Smooth muscle cell (in vitro differentiated cells): ENCODE results near the gene NAV2. TPM values are rescaled to one million over a fixed set of nuclear protein-coding genes. Genes with fewer than 3 reads are reported as not detected.

Experiments
- DNase-seq: peaks from one replicate; lab custom pipeline; 2025; ENCODE audit not compliant: unreplicated experiment; lab: John Stamatoyannopoulos, UW
- H2AFZ ChIP-seq: fragments of 200-600 bp; sonication (generic); 2 replicates; pipeline ENCODE4 v1.6.0; 2016; ENCODE audit warnings: antibody characterized with exemption, low read depth, mild to moderate bottlenecking
- H3F3A ChIP-seq: fragments of 200-600 bp; sonication (generic); 2 replicates; pipeline ENCODE4 v1.6.0; 2017; ENCODE audit warnings: antibody characterized with exemption, low read depth
- H3K27ac ChIP-seq: fragments of 200-600 bp; sonication (generic); 2 replicates; pipeline ENCODE4 v1.5.1; 2016; ENCODE audit warnings: low read depth, mild to moderate bottlenecking
- H3K27me3 ChIP-seq: fragments of 200-600 bp; sonication (generic); 2 replicates; pipeline ENCODE4 v1.6.1; 2016; ENCODE audit warnings: low read depth, mild to moderate bottlenecking
- H3K36me3 ChIP-seq: fragments of 200-600 bp; sonication (generic); 2 replicates; pipeline ENCODE4 v1.5.1; 2016; ENCODE audit warnings: low read depth
- H3K4me1 ChIP-seq: fragments of 200-600 bp; sonication (generic); 2 replicates; pipeline ENCODE4 v1.5.1; 2016; ENCODE audit warnings: low read depth
- H3K4me2 ChIP-seq: fragments of 200-600 bp; sonication (generic); 2 replicates; pipeline ENCODE4 v1.6.0; 2016; ENCODE audit warnings: mild to moderate bottlenecking
- H3K4me3 ChIP-seq: fragments of 200-600 bp; sonication (generic); 2 replicates; pipeline ENCODE4 v1.5.1; 2016; ENCODE audit warnings: mild to moderate bottlenecking
- H3K79me2 ChIP-seq: fragments of 200-600 bp; sonication (generic); 2 replicates; pipeline ENCODE4 v1.6.0; 2016; ENCODE audit warnings: low read depth, mild to moderate bottlenecking
- H3K9ac ChIP-seq: fragments of 200-600 bp; sonication (generic); 2 replicates; pipeline ENCODE4 v1.6.0; 2016; ENCODE audit warnings: low read depth
- H3K9me3 ChIP-seq: fragments of 200-600 bp; sonication (generic); replicated peaks from 2 replicates; pipeline ENCODE4 v1.5.1; 2016; ENCODE audit warnings: low read depth
- H4K20me1 ChIP-seq: fragments of 200-600 bp; sonication (generic); 2 replicates; pipeline ENCODE4 v1.6.0; 2016; ENCODE audit warnings: low read depth
- CTCF ChIP-seq: fragments of 200-600 bp; sonication (generic); IDR thresholded peaks from 2 replicates; pipeline ENCODE4 v1.5.1; 2017; ENCODE audit warnings: borderline replicate concordance, mild to moderate bottlenecking, antibody characterized with exemption; ENCODE audit not compliant: insufficient read depth, poor library complexity, severe bottlenecking
- WGBS: methylation state at CpG from one replicate; pipeline ENCODE4 v1.1.7; 2016; ENCODE audit warnings: low lambda C conversion rate; 5-methylcytosine and 5-hydroxymethylcytosine counted together
- polyA plus RNA-seq: library from polyadenylated mRNA; unstranded; fragments of >200 nt; fragmentation: Nextera tagmentation; extraction: Ambion mirVana; gene quantifications from 2 replicates; pipeline ENCODE4 v1.2.1, GENCODE V29; 2016
- total RNA-seq: library from RNA; depleted of rRNA; stranded (reverse); fragments of >200 nt; gene quantifications from 2 replicates; pipeline ENCODE4 v1.2.3, GENCODE V29; 2014

The NAV2 gene
- total and polyA plus RNA-seq, 2 experiments from 2014 or later = 14.1 to 67.5 TPM

- no peak for DNase-seq
- no peaks in the 10 kb centered on the region for H3K27me3 ChIP-seq
- H3K4me1 ChIP-seq = no peaks in the 10 kb centered on the region
- H4K20me1 ChIP-seq = no peaks in the 10 kb centered on the region
- WGBS = 92% methylated on average over 2 of the region's 2 CpGs
- H3K79me2 ChIP-seq = peaks cover 4% of the 10 kb centered on the region
- H3K27ac ChIP-seq = peak overlapping the region; percentile 42
- peaks cover 8% of the 10 kb centered on the region for H3K36me3 ChIP-seq
- peaks cover 10% of the 10 kb centered on the region for H3F3A ChIP-seq
- H3K9ac ChIP-seq = no peak overlapping the region
- no peak for TF ChIP-seq CTCF
- no peak overlapping the region for H3K4me2 ChIP-seq
- no peak overlapping the region for H2AFZ ChIP-seq
- no peak overlapping the region for H3K4me3 ChIP-seq
- no peaks in the 10 kb centered on the region for H3K9me3 ChIP-seq
Measured at GRCh38 chr11:20065406-20065805, 352.8 kb downstream of the NAV2 start.

- H4K20me1 ChIP-seq = no peaks in the 10 kb centered on the region
- H3F3A ChIP-seq = peaks cover 10% of the 10 kb centered on the region
- H3K4me3 ChIP-seq = no peak overlapping the region
- H2AFZ ChIP-seq = no peak overlapping the region
- H3K9ac ChIP-seq = no peak overlapping the region
- no peaks in the 10 kb centered on the region for H3K27me3 ChIP-seq
- WGBS = 91% methylated on average over 5 of the region's 5 CpGs
- no peak overlapping the region for H3K27ac ChIP-seq
- peaks cover 16% of the 10 kb centered on the region for H3K36me3 ChIP-seq
- H3K9me3 ChIP-seq = no peaks in the 10 kb centered on the region
- DNase-seq = no peak
- no peak overlapping the region for H3K4me2 ChIP-seq
- H3K4me1 ChIP-seq = no peaks in the 10 kb centered on the region
- H3K79me2 ChIP-seq = peaks cover 8% of the 10 kb centered on the region
- TF ChIP-seq CTCF = no peak
Measured at GRCh38 chr11:20066013-20066782, 353.6 kb downstream of the NAV2 start.

GRCh38 chr11:20066783-20067156 is 354.1 kb downstream of the NAV2 start:
- no peak for DNase-seq
- peaks cover 17% of the 10 kb centered on the region for H3K36me3 ChIP-seq
- no peak overlapping the region for H3K9ac ChIP-seq
- H4K20me1 ChIP-seq = no peaks in the 10 kb centered on the region
- H2AFZ ChIP-seq = no peak overlapping the region
- WGBS = 89% methylated on average over 3 of the region's 3 CpGs
- peaks cover 13% of the 10 kb centered on the region for H3K79me2 ChIP-seq
- H3K27ac ChIP-seq = no peak overlapping the region
- H3K9me3 ChIP-seq = no peaks in the 10 kb centered on the region
- H3K4me2 ChIP-seq = no peak overlapping the region
- H3K4me3 ChIP-seq = no peak overlapping the region
- peaks cover 10% of the 10 kb centered on the region for H3F3A ChIP-seq
- no peaks in the 10 kb centered on the region for H3K27me3 ChIP-seq
- H3K4me1 ChIP-seq = no peaks in the 10 kb centered on the region
- TF ChIP-seq CTCF = no peak

- no peak overlapping the region for H3K9ac ChIP-seq
- H3K27ac ChIP-seq = no peak overlapping the region
- H3K4me2 ChIP-seq = no peak overlapping the region
- TF ChIP-seq CTCF = no peak
- H3F3A ChIP-seq = peaks cover 6% of the 10 kb centered on the region
- no peaks in the 10 kb centered on the region for H3K4me1 ChIP-seq
- peaks cover 17% of the 10 kb centered on the region for H3K79me2 ChIP-seq
- H2AFZ ChIP-seq = no peak overlapping the region
- peaks cover 17% of the 10 kb centered on the region for H3K36me3 ChIP-seq
- no peak overlapping the region for H3K4me3 ChIP-seq
- H3K9me3 ChIP-seq = no peaks in the 10 kb centered on the region
- WGBS = 94% methylated on average over 2 of the region's 2 CpGs
- H3K27me3 ChIP-seq = no peaks in the 10 kb centered on the region
- no peak for DNase-seq
- peaks cover 5% of the 10 kb centered on the region for H4K20me1 ChIP-seq
Measured at GRCh38 chr11:20067665-20068064, 355.0 kb downstream of the NAV2 start.
